GM12878 (cell line): ENCODE measurements around the gene GP2. TPM values are rescaled to one million over a fixed set of nuclear protein-coding genes. Genes with fewer than 3 reads are reported as not detected.

Experiments
- ATAC-seq: fragments of 200-7000 bp; cut with Tn5 transposase; 3 replicates; pipeline ENCODE4 v1.9.1; 2020; ENCODE audit warnings: mild to moderate bottlenecking, moderate library complexity
- BruUV-seq: library from RNA; stranded (reverse); fragments of 400-500 nt; replicated peaks from 2 replicates; lab custom pipeline; 2021; lab: Mats Ljungman, UMichigan
- CTCF ChIA-PET: fragments of 300-600 bp; sonication (Branson Sonifier 250); formaldehyde crosslinking; extraction: SDS; loops from one replicate; lab custom pipeline; 2021; ENCODE audit warnings: inconsistent platforms; lab: Yijun Ruan, JAX
- POLR2A ChIA-PET: fragments of 350-600 bp; formaldehyde crosslinking; extraction: SDS; loops from one replicate; lab custom pipeline; 2021; ENCODE audit warnings: inconsistent platforms; lab: Charles Lee
- RAD21 ChIA-PET: fragments of 300-600 bp; sonication (Branson Sonifier 250); formaldehyde crosslinking; loops from one replicate; lab custom pipeline; 2023; ENCODE audit warnings: antibody characterized with exemption; ENCODE audit not compliant: unreplicated experiment; lab: Charles Lee
- SMC1A ChIA-PET: fragments of 300-600 bp; sonication (Branson Sonifier 250); formaldehyde crosslinking; loops from one replicate; lab custom pipeline; 2023; ENCODE audit not compliant: unreplicated experiment, uncharacterized antibody; lab: Charles Lee
- DNase-seq: peaks from one replicate; pipeline ENCODE4 v3.0.0-alpha.2; 2011; ENCODE audit warnings: low read depth, low spot score
- FAIRE-seq: peaks from 3 replicates; lab custom pipeline; 2011; peaks lifted over from hg19 to GRCh38; lab: Jason Lieb, UNC
- H2AFZ ChIP-seq: 2 replicates; pipeline ENCODE4 v1.6.0; 2011; ENCODE audit warnings: low read depth, low read length, control low read depth; ENCODE audit not compliant: control insufficient read depth
- H3K27ac ChIP-seq: 2 replicates; pipeline ENCODE4 v1.5.1; 2011; ENCODE audit warnings: control low read depth; ENCODE audit not compliant: control insufficient read depth, insufficient read depth
- H3K27me3 ChIP-seq, 2 experiments: replicated peaks in 1 of 2; 2 replicates each; pipeline versions ENCODE4 v1.6.0 to v1.6.1; 2011; ENCODE audit warnings: low read length in 1 of 2; ENCODE audit not compliant: control insufficient read depth in 2 of 2, insufficient read depth in 2 of 2
- H3K36me3 ChIP-seq, 2 experiments: 2 replicates each; pipeline ENCODE4 v1.5.1; 2011; ENCODE audit warnings: low read length in 1 of 2; ENCODE audit not compliant: control insufficient read depth in 2 of 2, insufficient read depth in 2 of 2
- H3K4me1 ChIP-seq: 2 replicates; pipeline ENCODE4 v1.6.1; 2011; ENCODE audit warnings: mild to moderate bottlenecking, low read length, moderate library complexity, mixed read lengths; ENCODE audit not compliant: control insufficient read depth, insufficient read depth
- H3K4me2 ChIP-seq: 2 replicates; pipeline ENCODE4 v1.6.0; 2011; ENCODE audit warnings: control low read depth; ENCODE audit not compliant: control insufficient read depth, insufficient read depth
- H3K4me3 ChIP-seq: fragments of 200-600 bp; sonication (generic); 2 replicates; pipeline ENCODE4 v1.5.1; 2016
- H3K79me2 ChIP-seq: 2 replicates; pipeline ENCODE4 v1.6.0; 2011; ENCODE audit warnings: low read length; ENCODE audit not compliant: control insufficient read depth, insufficient read depth
- H3K9ac ChIP-seq: 2 replicates; pipeline ENCODE4 v1.8.0; 2011; ENCODE audit warnings: low read length, control low read depth, mixed read lengths; ENCODE audit not compliant: control insufficient read depth, insufficient read depth
- H3K9me3 ChIP-seq: replicated peaks from 3 replicates; pipeline ENCODE4 v1.5.1; 2011; ENCODE audit warnings: mild to moderate bottlenecking, low read length; ENCODE audit not compliant: control insufficient read depth, insufficient read depth
- H4K20me1 ChIP-seq: 2 replicates; pipeline ENCODE4 v1.6.0; 2011; ENCODE audit not compliant: control insufficient read depth, insufficient read depth
- ATF2 ChIP-seq: IDR thresholded peaks from 2 replicates; pipeline ENCODE4 v1.6.1; 2012; ENCODE audit warnings: low read length, inconsistent platforms
- BACH1 ChIP-seq: fragments of 450-650 bp; IDR thresholded peaks from 2 replicates; pipeline ENCODE4 v1.6.1; 2017; ENCODE audit warnings: mild to moderate bottlenecking, borderline replicate concordance
- BCL11A ChIP-seq: IDR thresholded peaks from 2 replicates; pipeline ENCODE4 v1.6.1; 2011; ENCODE audit warnings: low read depth, low read length
- BHLHE40 ChIP-seq, 2 experiments: fragments of 450-650 bp in 1 of 2; IDR thresholded peaks; 2 replicates each; pipeline ENCODE4 v1.6.1; 2011 to 2017; ENCODE audit warnings: low read depth in 2 of 2, borderline replicate concordance in 1 of 2, improper control_type of control experiment in 1 of 2, low read length in 1 of 2, mild to moderate bottlenecking in 1 of 2
- EED ChIP-seq: sonication (generic); IDR thresholded peaks from 2 replicates; pipeline ENCODE4 v1.6.1; 2016; ENCODE audit warnings: antibody characterized with exemption, low read depth
- MTA2 ChIP-seq: fragments of 450-650 bp; IDR thresholded peaks from 2 replicates; pipeline ENCODE4 v1.6.1; 2016; ENCODE audit warnings: low read depth, mild to moderate bottlenecking, moderate library complexity
- RB1 ChIP-seq: fragments of 450-650 bp; formaldehyde crosslinking; IDR thresholded peaks from 2 replicates; pipeline ENCODE4 v1.6.1; 2017; ENCODE audit warnings: mild to moderate bottlenecking, borderline replicate concordance
- STAT3 ChIP-seq: IDR thresholded peaks from 2 replicates; pipeline ENCODE4 v1.6.1; 2011; ENCODE audit warnings: low read depth, low read length, improper control_type of control experiment
- WGBS: methylation state at CpG from one replicate; pipeline ENCODE4 v1.1.6; 2016; ENCODE audit warnings: low lambda C conversion rate; ENCODE audit not compliant: insufficient replicate concordance, insufficient coverage; ENCODE audit errors: missing lambda C conversion rate; 5-methylcytosine and 5-hydroxymethylcytosine counted together
- in situ Hi-C: fragments of 300-500 bp; cut with MboI; formaldehyde crosslinking; loops from 9 replicates; pipeline ENCODE4 v1.14.3; 2018; ENCODE audit warnings: mixed read lengths
- intact Hi-C: fragments of 100-400 bp; cut with micrococcal nuclease; formaldehyde crosslinking; loops from one replicate; pipeline ENCODE4 v1.14.2; 2022; ENCODE audit not compliant: unreplicated experiment
- polyA plus RNA-seq, 11 experiments: library from polyadenylated mRNA; depleted of rRNA in 4 of 11; unstranded in 6 of 11; stranded (reverse) in 5 of 11; fragments of >200 nt; fragmentation: Nextera tagmentation in 4 of 11; fragmentation: Illumina TruSeq in 1 of 11; extraction: Ambion mirVana in 4 of 11; extraction: Trizol in 1 of 11; gene quantifications; 1 replicate in 1 of 11; 2 replicates in 10 of 11; pipeline versions ENCODE4 v1.2.1 to v1.2.3, GENCODE V29; 2011 to 2016; ENCODE audit warnings: inconsistent platforms in 2 of 11, missing spikeins in 2 of 11, low read depth in 1 of 11
- total RNA-seq, 4 experiments: library from RNA; depleted of rRNA in 3 of 4; stranded (reverse); fragments of >200 nt in 3 of 4; fragmentation: Illumina TruSeq in 1 of 4; extraction: Trizol in 1 of 4; gene quantifications; 2 replicates each; pipeline versions ENCODE4 v1.2.1 to v1.2.3, GENCODE V29; 2013 to 2021
- TF ChIP-seq, protein P1 (sequence below): fragments of 450-650 bp; IDR thresholded peaks from 2 replicates; pipeline ENCODE4 v1.6.1; 2017; ENCODE audit warnings: mild to moderate bottlenecking, low read depth, inconsistent platforms; ENCODE audit not compliant: poor library complexity, severe bottlenecking

Gene GP2
- total and polyA plus RNA-seq, 10 of the 15 experiments (the other 5 are each of a cell fraction or from before 2014, with no cell fraction given), result 6.9 TPM; not detected in 9

DNA sequence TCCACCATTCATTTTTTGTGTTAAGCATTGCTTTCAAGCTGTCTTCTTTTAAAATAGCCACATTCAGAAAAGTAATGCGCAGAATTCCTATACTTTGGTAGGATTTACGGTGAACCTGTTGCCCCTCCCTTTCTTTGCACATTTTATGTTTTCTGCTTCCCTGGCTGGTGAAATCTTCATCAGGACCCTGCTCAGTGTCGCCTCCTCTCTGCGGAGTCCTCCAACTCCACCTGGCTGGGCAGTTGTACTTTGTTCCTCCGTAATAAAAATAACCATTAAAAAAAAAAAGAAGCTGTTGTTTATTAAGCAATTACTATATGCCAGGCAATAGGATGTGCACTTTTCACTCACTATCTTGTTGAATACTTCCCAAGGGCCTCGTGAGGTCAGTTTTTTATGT is 22.3 kb upstream of the GP2 start:
- RAD21 ChIA-PET, result no interaction called here
- DNase-seq (no peak), ATAC-seq (no peak), FAIRE-seq (no peak)
- Histone ChIP-seq H3K79me2 (no peaks in the 10 kb centered on the region), H3K9ac (no peak overlapping the region), H3K4me1 (no peaks in the 10 kb centered on the region), H3K27ac (no peak overlapping the region), H4K20me1 (no peaks in the 10 kb centered on the region), H2AFZ (no peak overlapping the region), H3K4me3 (no peak overlapping the region), H3K27me3 (no peaks in the 10 kb centered on the region; a peak in 1 of 4 replicates), H3K4me2 (no peak overlapping the region), H3K9me3 (no peaks in the 10 kb centered on the region), H3K36me3 (no peaks in the 10 kb centered on the region)
- POLR2A ChIA-PET, result no interaction called here
- WGBS, result 62% methylated on average over 6 of the region's 6 CpGs
- intact Hi-C loops, result no loop called here
- BruUV-seq, result no TSS peak
- SMC1A ChIA-PET, result interaction anchor here (1.4 kb wide), 1 partner anchor 11 kb away, joined by 3 read pairs; no protein-coding TSS in a partner anchor
- in situ Hi-C loops, result loop anchor here (25.0 kb wide), 1 partner anchor 1312 kb away; no protein-coding TSS in a partner anchor
- TF ChIP-seq MTA2 (no peak), BACH1 (no peak), BCL11A (no peak), BHLHE40 (IDR thresholded peaks at IDR 0.05; ENCODE audit: borderline replicate concordance in 1 of 2, low read depth in 2 of 2, low read length in 1 of 2) (no peak), EED (no peak), ATF2 (no peak), STAT3 (no peak), RB1 (no peak)
- TF ChIP-seq, protein P1, sequence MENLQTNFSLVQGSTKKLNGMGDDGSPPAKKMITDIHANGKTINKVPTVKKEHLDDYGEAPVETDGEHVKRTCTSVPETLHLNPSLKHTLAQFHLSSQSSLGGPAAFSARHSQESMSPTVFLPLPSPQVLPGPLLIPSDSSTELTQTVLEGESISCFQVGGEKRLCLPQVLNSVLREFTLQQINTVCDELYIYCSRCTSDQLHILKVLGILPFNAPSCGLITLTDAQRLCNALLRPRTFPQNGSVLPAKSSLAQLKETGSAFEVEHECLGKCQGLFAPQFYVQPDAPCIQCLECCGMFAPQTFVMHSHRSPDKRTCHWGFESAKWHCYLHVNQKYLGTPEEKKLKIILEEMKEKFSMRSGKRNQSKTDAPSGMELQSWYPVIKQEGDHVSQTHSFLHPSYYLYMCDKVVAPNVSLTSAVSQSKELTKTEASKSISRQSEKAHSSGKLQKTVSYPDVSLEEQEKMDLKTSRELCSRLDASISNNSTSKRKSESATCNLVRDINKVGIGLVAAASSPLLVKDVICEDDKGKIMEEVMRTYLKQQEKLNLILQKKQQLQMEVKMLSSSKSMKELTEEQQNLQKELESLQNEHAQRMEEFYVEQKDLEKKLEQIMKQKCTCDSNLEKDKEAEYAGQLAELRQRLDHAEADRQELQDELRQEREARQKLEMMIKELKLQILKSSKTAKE, result no peak
- CTCF ChIA-PET, result interaction anchor here (0.6 kb wide), 1 partner anchor 708 kb away, joined by 4 read pairs; no protein-coding TSS in a partner anchor
